H1 (cell line): ENCODE measurements around the gene CSNK2A3. TPM values are rescaled to one million over a fixed set of nuclear protein-coding genes. Genes with fewer than 3 reads are reported as not detected.

Source experiments
- CTCF ChIA-PET: fragments of 300-600 bp; sonication (Branson Sonifier 250); formaldehyde crosslinking; loops from one replicate; lab custom pipeline; 2021; ENCODE audit not compliant: partially characterized antibody; lab: Charles Lee
- POLR2A ChIA-PET: fragments of 300-600 bp; sonication (Branson Sonifier 250); formaldehyde crosslinking; loops from one replicate; lab custom pipeline; 2021; ENCODE audit warnings: inconsistent platforms; ENCODE audit not compliant: partially characterized antibody; lab: Charles Lee
- DNase-seq, 2 experiments: peaks; one replicate each; pipeline versions ENCODE4 v3.0.0 to v3.0.0-alpha.2; 2010 to 2022; ENCODE audit warnings: low spot score in 2 of 2, low read depth in 1 of 2, mixed read lengths in 1 of 2
- FAIRE-seq: peaks from 2 replicates; lab custom pipeline; 2011; peaks lifted over from hg19 to GRCh38; lab: Jason Lieb, UNC
- H2AFZ ChIP-seq: 2 replicates; pipeline ENCODE4 v1.8.1; 2012; ENCODE audit warnings: low read length, inconsistent platforms
- H2AK5ac ChIP-seq: 2 replicates; pipeline ENCODE4 v1.6.1; 2013; ENCODE audit warnings: low read depth, low read length
- H2BK120ac ChIP-seq: replicated peaks from 2 replicates; pipeline ENCODE3; 2013; ENCODE audit warnings: low read depth, low read length, inconsistent platforms
- H2BK12ac ChIP-seq: 2 replicates; pipeline ENCODE4 v1.6.1; 2013; ENCODE audit warnings: low read depth, low read length
- H2BK15ac ChIP-seq: 2 replicates; pipeline ENCODE4 v1.6.1; 2013; ENCODE audit warnings: low read length
- H2BK20ac ChIP-seq: 2 replicates; pipeline ENCODE4 v1.6.1; 2013; ENCODE audit warnings: low read length
- H2BK5ac ChIP-seq: 2 replicates; pipeline ENCODE4 v1.6.1; 2013; ENCODE audit warnings: low read depth, low read length
- H3K14ac ChIP-seq: 2 replicates; pipeline ENCODE4 v1.6.1; 2013; ENCODE audit warnings: inconsistent platforms; ENCODE audit not compliant: insufficient read length
- H3K18ac ChIP-seq: 2 replicates; pipeline ENCODE4 v1.6.1; 2013; ENCODE audit warnings: low read length; ENCODE audit errors: extremely low read depth
- H3K23ac ChIP-seq: 2 replicates; pipeline ENCODE4 v1.6.1; 2013; ENCODE audit warnings: inconsistent platforms; ENCODE audit not compliant: insufficient read length
- H3K23me2 ChIP-seq: 2 replicates; pipeline ENCODE4 v1.6.1; 2013; ENCODE audit warnings: low read depth, low read length
- H3K27ac ChIP-seq: 2 replicates; pipeline ENCODE4 v1.6.1; 2011; ENCODE audit warnings: low read depth, low read length, inconsistent platforms
- H3K27me3 ChIP-seq, 4 experiments: replicated peaks in 1 of 4; 1 replicate in 1 of 4; 2 replicates in 3 of 4; pipeline versions ENCODE4 v1.6.1 to v1.8.1; 2011 to 2013; ENCODE audit warnings: low read length in 3 of 4, mild to moderate bottlenecking in 3 of 4, inconsistent platforms in 2 of 4, mixed read lengths in 2 of 4, moderate library complexity in 1 of 4; ENCODE audit not compliant: control insufficient read depth in 3 of 4, insufficient read depth in 3 of 4; ENCODE audit errors: extremely low read depth in 1 of 4
- H3K36me3 ChIP-seq, 4 experiments: 2 replicates each; pipeline versions ENCODE4 v1.6.1 to v1.8.1; 2011 to 2013; ENCODE audit warnings: mild to moderate bottlenecking in 4 of 4, low read length in 3 of 4, moderate library complexity in 2 of 4, control low read depth in 1 of 4, inconsistent platforms in 1 of 4; ENCODE audit not compliant: insufficient read depth in 4 of 4, control insufficient read depth in 2 of 4
- H3K4ac ChIP-seq: replicated peaks from 2 replicates; pipeline ENCODE3; 2013; ENCODE audit warnings: low read length, low read depth, mixed read lengths, inconsistent platforms; ENCODE audit not compliant: insufficient read length
- H3K4me1 ChIP-seq, 4 experiments: replicated peaks in 1 of 4; 1 replicate in 1 of 4; 2 replicates in 3 of 4; pipeline versions ENCODE4 v1.6.1 to v1.8.1; 2011 to 2013; ENCODE audit warnings: low read length in 3 of 4, inconsistent platforms in 2 of 4, mixed read lengths in 1 of 4; ENCODE audit not compliant: insufficient read depth in 4 of 4, control insufficient read depth in 3 of 4
- H3K4me2 ChIP-seq, 2 experiments: 2 replicates each; pipeline versions ENCODE4 v1.6.1 to v1.8.1; 2011 to 2013; ENCODE audit warnings: low read depth in 2 of 2, low read length in 2 of 2, control low read depth in 1 of 2, inconsistent platforms in 1 of 2, mild to moderate bottlenecking in 1 of 2; ENCODE audit not compliant: insufficient read depth in 1 of 2
- H3K4me3 ChIP-seq, 4 experiments: fragments of 200-600, 300-600 bp in 1 of 4; sonication (generic), shearing (Covaris generic), sonication (Bioruptor Twin) in 1 of 4; 2 replicates each; pipeline versions ENCODE4 v1.5.1 to v1.8.1; 2011 to 2016; ENCODE audit warnings: low read length in 4 of 4, low read depth in 3 of 4, control low read depth in 2 of 4, inconsistent platforms in 2 of 4, mild to moderate bottlenecking in 2 of 4, mixed read lengths in 1 of 4, moderate library complexity in 1 of 4; ENCODE audit not compliant: insufficient read depth in 2 of 4; ENCODE audit errors: extremely low read depth in 1 of 4
- H3K56ac ChIP-seq: replicated peaks from 2 replicates; pipeline ENCODE3; 2013; ENCODE audit warnings: low read depth, mild to moderate bottlenecking, mixed read lengths, low read length, inconsistent platforms; ENCODE audit not compliant: insufficient read length
- H3K79me1 ChIP-seq: 2 replicates; pipeline ENCODE4 v1.6.1; 2013; ENCODE audit warnings: low read depth, low read length, control low read depth
- H3K79me2 ChIP-seq, 2 experiments: 2 replicates each; pipeline versions ENCODE4 v1.6.1 to v1.8.1; 2012 to 2013; ENCODE audit warnings: low read length in 2 of 2, mild to moderate bottlenecking in 2 of 2, inconsistent platforms in 1 of 2; ENCODE audit not compliant: insufficient read depth in 2 of 2, control insufficient read depth in 1 of 2
- H3K9ac ChIP-seq, 4 experiments: replicated peaks in 1 of 4; 1 replicate in 1 of 4; 2 replicates in 3 of 4; pipeline versions ENCODE4 v1.6.1 to v1.8.1; 2011 to 2013; ENCODE audit warnings: low read depth in 3 of 4, low read length in 3 of 4, control low read depth in 2 of 4, mild to moderate bottlenecking in 2 of 4, moderate library complexity in 2 of 4, inconsistent platforms in 1 of 4; ENCODE audit errors: extremely low read depth in 1 of 4
- H3K9me3 ChIP-seq, 2 experiments: 2 replicates each; pipeline versions ENCODE4 v1.6.1 to v1.8.1; 2012 to 2013; ENCODE audit warnings: mild to moderate bottlenecking in 2 of 2, moderate library complexity in 2 of 2, control low read depth in 1 of 2, inconsistent platforms in 1 of 2, low read depth in 1 of 2, low read length in 1 of 2, mixed read lengths in 1 of 2; ENCODE audit not compliant: insufficient read depth in 2 of 2
- H4K20me1 ChIP-seq, 2 experiments: replicated peaks in 1 of 2; 2 replicates each; pipeline versions ENCODE3 to v1.8.1; 2011 to 2013; ENCODE audit warnings: inconsistent platforms in 2 of 2, low read length in 2 of 2, mild to moderate bottlenecking in 1 of 2; ENCODE audit not compliant: insufficient read depth in 2 of 2, control insufficient read depth in 1 of 2
- H4K5ac ChIP-seq: 2 replicates; pipeline ENCODE4 v1.6.1; 2013; ENCODE audit warnings: low read length, low read depth, mixed read lengths, inconsistent platforms; ENCODE audit not compliant: insufficient read length
- H4K8ac ChIP-seq: 2 replicates; pipeline ENCODE4 v1.8.0; 2013; ENCODE audit warnings: mild to moderate bottlenecking, moderate library complexity, low read length, inconsistent platforms; ENCODE audit not compliant: insufficient read depth; ENCODE audit errors: extremely low read depth
- H4K91ac ChIP-seq: replicated peaks from 2 replicates; pipeline ENCODE3; 2013; ENCODE audit warnings: low read length, mixed read lengths, inconsistent platforms; ENCODE audit not compliant: insufficient read length
- CBX5 ChIP-seq: fragments of 300-800, 300-1000 bp; sonication (generic); IDR thresholded peaks from 2 replicates; pipeline ENCODE4 v1.7.1; 2016; ENCODE audit warnings: antibody characterized with exemption, low read length, low read depth
- CHD2 ChIP-seq: IDR thresholded peaks from 2 replicates; pipeline ENCODE4 v1.6.1; 2012; ENCODE audit warnings: low read length, improper control_type of control experiment
- CREB1 ChIP-seq: IDR thresholded peaks from 2 replicates; pipeline ENCODE4 v1.6.1; 2012; ENCODE audit warnings: inconsistent platforms
- HDAC2 ChIP-seq, 2 experiments: fragments of 300-600 bp in 1 of 2; sonication (generic) in 1 of 2; IDR thresholded peaks; 2 replicates each; pipeline ENCODE4 v1.6.1; 2011 to 2012; ENCODE audit warnings: low read depth in 2 of 2, low read length in 2 of 2, mild to moderate bottlenecking in 2 of 2, moderate library complexity in 2 of 2, borderline replicate concordance in 1 of 2, inconsistent platforms in 1 of 2
- JUND ChIP-seq: IDR thresholded peaks from 2 replicates; pipeline ENCODE4 v1.6.1; 2011; ENCODE audit warnings: mild to moderate bottlenecking, improper control_type of control experiment, low read length
- RBBP5 ChIP-seq: IDR thresholded peaks from 2 replicates; pipeline ENCODE4 v1.7.1; 2012; ENCODE audit warnings: low read depth, mild to moderate bottlenecking, inconsistent platforms, low read length, moderate library complexity, borderline replicate concordance
- RFX5 ChIP-seq: IDR thresholded peaks from 2 replicates; pipeline ENCODE4 v1.6.1; 2011; ENCODE audit warnings: low read depth, low read length, improper control_type of control experiment, borderline replicate concordance
- SP1 ChIP-seq: IDR thresholded peaks from 2 replicates; pipeline ENCODE4 v1.6.1; 2011; ENCODE audit warnings: low read depth, low read length
- TAF1 ChIP-seq: IDR thresholded peaks from 2 replicates; pipeline ENCODE4 v1.6.1; 2011; ENCODE audit warnings: mild to moderate bottlenecking, low read depth, low read length
- WGBS, 2 experiments: shearing (Covaris generic) in 1 of 2; methylation state at CpG; one replicate each; pipeline versions ENCODE4 v1.1.6 to v1.1.7; 2013 to 2015; ENCODE audit warnings: low lambda C conversion rate in 2 of 2, mixed read lengths in 2 of 2, inconsistent platforms in 1 of 2, low coverage in 1 of 2, missing lambda C conversion rate in 1 of 2; ENCODE audit not compliant: insufficient replicate concordance in 2 of 2, insufficient coverage in 1 of 2, insufficient read length in 1 of 2; ENCODE audit errors: extremely low coverage in 1 of 2, missing lambda C conversion rate in 1 of 2; 5-methylcytosine and 5-hydroxymethylcytosine counted together
- polyA plus RNA-seq, 7 experiments: library from polyadenylated mRNA; depleted of rRNA in 3 of 7; stranded (reverse) in 5 of 7; unstranded in 2 of 7; fragments of >200 nt in 5 of 7; fragments of 200-250 nt in 2 of 7; gene quantifications; 1 replicate in 5 of 7; 2 replicates in 1 of 7; 4 replicates in 1 of 7; pipeline versions ENCODE4 v1.2.1 to v1.2.3, GENCODE V29; 2011 to 2013; ENCODE audit warnings: missing spikeins in 2 of 7, mixed read lengths in 2 of 7
- total RNA-seq: library from RNA; stranded (reverse); fragmentation: NEBNext Ultra II Directional; extraction: Animal tissue kit (Norgen Biotek cat#: 25700); gene quantifications from 2 replicates; pipeline ENCODE4 v1.2.1, GENCODE V29; 2021
- TF ChIP-seq, protein P1 (sequence below): IDR thresholded peaks from 2 replicates; pipeline ENCODE4 v1.6.1; 2011; ENCODE audit warnings: low read length, improper control_type of control experiment
- TF ChIP-seq, protein P2 (sequence below), 3 experiments: IDR thresholded peaks; 1 replicate in 2 of 3; 2 replicates in 1 of 3; pipeline versions ENCODE4 v1.5.1 to v1.6.1; 2011; ENCODE audit warnings: low read length in 3 of 3, mild to moderate bottlenecking in 3 of 3, inconsistent platforms in 2 of 3, low read depth in 1 of 3, moderate library complexity in 1 of 3; ENCODE audit not compliant: insufficient read depth in 1 of 3; ENCODE audit errors: control extremely low read depth in 1 of 3

The CSNK2A3 gene
- total and polyA plus RNA-seq, 2 of the 8 experiments (the other 6 are each of a cell fraction or from before 2014, with no cell fraction given) = 0.69 to 1.0 TPM

DNA sequence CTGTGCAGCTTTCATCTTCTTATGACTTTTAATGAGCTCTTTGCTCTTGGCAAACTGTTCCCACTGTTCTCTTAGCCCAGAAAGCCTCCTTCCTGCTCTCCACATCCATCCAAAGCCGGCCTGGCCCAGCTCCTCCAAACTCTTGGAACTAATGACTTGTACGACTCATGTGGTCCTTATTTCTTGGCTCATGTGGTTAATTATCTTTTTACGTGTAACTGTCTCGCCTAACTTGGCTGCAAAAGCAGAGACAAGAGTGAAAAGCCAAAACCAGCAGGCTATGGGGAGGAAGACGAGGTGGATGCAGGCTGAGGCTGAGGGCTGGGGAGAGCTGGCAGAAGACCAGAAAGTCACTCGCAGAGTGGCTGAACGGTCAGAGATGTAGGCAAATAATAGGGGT, 5.5 kb downstream of the CSNK2A3 start:
- no peaks in the 10 kb centered on the region for H3K27me3 ChIP-seq
- no peak overlapping the region for H3K18ac ChIP-seq
- ChIA-PET POLR2A (no interaction called here), CTCF (interaction anchor here (2.1 kb wide), 1 partner anchor 42 kb away, joined by 4 read pairs; no protein-coding TSS in a partner anchor)
- no peak overlapping the region for H3K4me2 ChIP-seq
- H2BK20ac ChIP-seq = no peak overlapping the region
- H3K14ac ChIP-seq = no peak overlapping the region
- no peak overlapping the region for H4K5ac ChIP-seq
- FAIRE-seq = no peak
- H3K79me1 ChIP-seq = no peaks in the 10 kb centered on the region
- H3K4me1 ChIP-seq = no peaks in the 10 kb centered on the region
- 92% methylated on average over 7 of the region's 7 CpGs; no CpG with 5 or more reads in 1 of the 2 experiments for WGBS, 2 experiments
- H3K4ac ChIP-seq = no peak overlapping the region
- H2AK5ac ChIP-seq = no peak overlapping the region
- H2BK5ac ChIP-seq = no peak overlapping the region
- no peak overlapping the region for H2BK15ac ChIP-seq
- H4K8ac ChIP-seq = no peak overlapping the region
- H3K79me2 ChIP-seq = no peaks in the 10 kb centered on the region
- no peak overlapping the region for H3K56ac ChIP-seq
- no peak for DNase-seq
- no peaks in the 10 kb centered on the region for H3K23me2 ChIP-seq
- no peaks in the 10 kb centered on the region for H3K9me3 ChIP-seq
- no peaks in the 10 kb centered on the region for H3K36me3 ChIP-seq
- H3K4me3 ChIP-seq = no peak overlapping the region
- no peak overlapping the region for H2BK120ac ChIP-seq
- H3K27ac ChIP-seq = no peak overlapping the region
- H3K23ac ChIP-seq = no peak overlapping the region
- H4K20me1 ChIP-seq = no peaks in the 10 kb centered on the region
- H2AFZ ChIP-seq = no peak overlapping the region
- H3K9ac ChIP-seq = no peak overlapping the region
- no peak overlapping the region for H4K91ac ChIP-seq
- H2BK12ac ChIP-seq = no peak overlapping the region
- no peak for TF ChIP-seq HDAC2 (IDR thresholded peaks at IDR 0.05; ENCODE audit: borderline replicate concordance in 1 of 2, low read depth in 2 of 2, low read length in 2 of 2)
- no peak for TF ChIP-seq CREB1
- TF ChIP-seq, protein P1, sequence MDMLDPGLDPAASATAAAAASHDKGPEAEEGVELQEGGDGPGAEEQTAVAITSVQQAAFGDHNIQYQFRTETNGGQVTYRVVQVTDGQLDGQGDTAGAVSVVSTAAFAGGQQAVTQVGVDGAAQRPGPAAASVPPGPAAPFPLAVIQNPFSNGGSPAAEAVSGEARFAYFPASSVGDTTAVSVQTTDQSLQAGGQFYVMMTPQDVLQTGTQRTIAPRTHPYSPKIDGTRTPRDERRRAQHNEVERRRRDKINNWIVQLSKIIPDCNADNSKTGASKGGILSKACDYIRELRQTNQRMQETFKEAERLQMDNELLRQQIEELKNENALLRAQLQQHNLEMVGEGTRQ = no peak
- no peak for TF ChIP-seq CHD2
- TF ChIP-seq RBBP5 = no peak
- no peak for TF ChIP-seq JUND
- no peak for TF ChIP-seq RFX5
- TF ChIP-seq TAF1 = no peak
- no peak for TF ChIP-seq CBX5
- TF ChIP-seq, protein P2, sequence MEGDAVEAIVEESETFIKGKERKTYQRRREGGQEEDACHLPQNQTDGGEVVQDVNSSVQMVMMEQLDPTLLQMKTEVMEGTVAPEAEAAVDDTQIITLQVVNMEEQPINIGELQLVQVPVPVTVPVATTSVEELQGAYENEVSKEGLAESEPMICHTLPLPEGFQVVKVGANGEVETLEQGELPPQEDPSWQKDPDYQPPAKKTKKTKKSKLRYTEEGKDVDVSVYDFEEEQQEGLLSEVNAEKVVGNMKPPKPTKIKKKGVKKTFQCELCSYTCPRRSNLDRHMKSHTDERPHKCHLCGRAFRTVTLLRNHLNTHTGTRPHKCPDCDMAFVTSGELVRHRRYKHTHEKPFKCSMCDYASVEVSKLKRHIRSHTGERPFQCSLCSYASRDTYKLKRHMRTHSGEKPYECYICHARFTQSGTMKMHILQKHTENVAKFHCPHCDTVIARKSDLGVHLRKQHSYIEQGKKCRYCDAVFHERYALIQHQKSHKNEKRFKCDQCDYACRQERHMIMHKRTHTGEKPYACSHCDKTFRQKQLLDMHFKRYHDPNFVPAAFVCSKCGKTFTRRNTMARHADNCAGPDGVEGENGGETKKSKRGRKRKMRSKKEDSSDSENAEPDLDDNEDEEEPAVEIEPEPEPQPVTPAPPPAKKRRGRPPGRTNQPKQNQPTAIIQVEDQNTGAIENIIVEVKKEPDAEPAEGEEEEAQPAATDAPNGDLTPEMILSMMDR (IDR thresholded peaks at IDR 0.05; ENCODE audit: control extremely low read depth in 1 of 3, insufficient read depth in 1 of 3, low read depth in 1 of 3, low read length in 3 of 3) = no peak
- TF ChIP-seq SP1 = no peak
